K562 (cell line): ENCODE data around the gene KDM2B. TPM values are rescaled to one million over a fixed set of nuclear protein-coding genes. Genes with fewer than 3 reads are reported as not detected.

ENCODE experiments used
- ARNT ChIP-seq, 2 experiments: fragments of 450-650 bp; IDR thresholded peaks; 2 replicates each; pipeline ENCODE4 v1.6.1; 2016; ENCODE audit warnings: mild to moderate bottlenecking in 1 of 2
- BRCA1 ChIP-seq, 2 experiments: fragments of 450-650 bp in 1 of 2; sonication (generic) in 1 of 2; formaldehyde crosslinking in 1 of 2; IDR thresholded peaks; 2 replicates each; pipeline versions ENCODE4 v1.5.0 to v1.6.1; 2017 to 2020; ENCODE audit warnings: mild to moderate bottlenecking in 1 of 2, missing genetic modification reagents in 1 of 2
- ESRRB ChIP-seq: fragments of 250-450 bp; sonication (Bioruptor Pico); IDR thresholded peaks from 2 replicates; pipeline ENCODE4 v1.5.0; 2020; ENCODE audit warnings: mild to moderate bottlenecking, moderate library complexity, borderline replicate concordance
- GTF2B ChIP-seq: IDR thresholded peaks from 2 replicates; pipeline ENCODE4 v1.6.1; 2011; ENCODE audit not compliant: insufficient read length; ENCODE audit errors: extremely low read depth
- IRF9 ChIP-seq: fragments of 450-650 bp; IDR thresholded peaks from 2 replicates; pipeline ENCODE4 v1.6.1; 2016; ENCODE audit warnings: missing biosample characterization, missing genetic modification characterization
- MEF2A ChIP-seq: IDR thresholded peaks from 2 replicates; pipeline ENCODE4 v1.6.1; 2011; ENCODE audit warnings: low read depth, mild to moderate bottlenecking, low read length, moderate library complexity; ENCODE audit not compliant: control insufficient read depth
- MXI1 ChIP-seq: IDR thresholded peaks from 2 replicates; pipeline ENCODE4 v1.6.1; 2011; ENCODE audit warnings: low read depth, mild to moderate bottlenecking, improper control_type of control experiment, low read length
- NFE2 ChIP-seq: IDR thresholded peaks from 2 replicates; pipeline ENCODE4 v1.6.1; 2014; ENCODE audit warnings: antibody characterized with exemption, low read depth
- NFIX ChIP-seq: fragments of 250-450 bp; sonication (Bioruptor Pico); IDR thresholded peaks from 2 replicates; pipeline ENCODE4 v1.4.0; 2020; ENCODE audit warnings: low read depth, mild to moderate bottlenecking, moderate library complexity
- NR2F6 ChIP-seq: fragments of 450-650 bp; formaldehyde crosslinking; IDR thresholded peaks from 2 replicates; pipeline ENCODE4 v1.4.0; 2020; ENCODE audit warnings: mild to moderate bottlenecking
- POLR2AphosphoS2 ChIP-seq: IDR thresholded peaks from 2 replicates; pipeline ENCODE4 v1.6.1; 2012; ENCODE audit warnings: low read length, improper control_type of control experiment
- RB1 ChIP-seq: fragments of 450-650 bp; IDR thresholded peaks from 2 replicates; pipeline ENCODE4 v1.6.1; 2017; ENCODE audit warnings: low read depth, mild to moderate bottlenecking
- RFX5 ChIP-seq: IDR thresholded peaks from 2 replicates; pipeline ENCODE4 v1.6.1; 2011; ENCODE audit warnings: low read depth, mild to moderate bottlenecking, improper control_type of control experiment, low read length
- SIX5 ChIP-seq, 2 experiments: IDR thresholded peaks; 2 replicates each; pipeline ENCODE4 v1.6.1; 2011; ENCODE audit warnings: low read length in 2 of 2, borderline replicate concordance in 1 of 2, low read depth in 1 of 2, mild to moderate bottlenecking in 1 of 2, moderate library complexity in 1 of 2; ENCODE audit not compliant: insufficient read depth in 1 of 2
- ZBTB26 ChIP-seq: fragments of 450-650 bp; formaldehyde crosslinking; IDR thresholded peaks from 2 replicates; pipeline ENCODE4 v1.4.0; 2022; ENCODE audit warnings: missing genetic modification characterization
- ZBTB33 ChIP-seq: sonication (generic); formaldehyde crosslinking; IDR thresholded peaks from 2 replicates; pipeline ENCODE4 v1.8.1; 2023; ENCODE audit warnings: mild to moderate bottlenecking, missing genetic modification reagents
- ZNF140 ChIP-seq: fragments of 250-450 bp; sonication (Bioruptor Pico); IDR thresholded peaks from 2 replicates; pipeline ENCODE4 v1.8.0; 2021; ENCODE audit warnings: moderate library complexity, mild to moderate bottlenecking, inconsistent platforms
- polyA plus RNA-seq, 8 experiments: library from polyadenylated mRNA; depleted of rRNA in 4 of 8; stranded (reverse) in 5 of 8; unstranded in 3 of 8; fragments of >200 nt; fragmentation: Nextera tagmentation in 2 of 8; fragmentation: Illumina TruSeq in 1 of 8; extraction: Ambion mirVana in 2 of 8; extraction: Trizol in 1 of 8; gene quantifications; 2 replicates each; pipeline versions ENCODE4 v1.2.1 to v1.2.3, GENCODE V29; 2011 to 2014; ENCODE audit warnings: inconsistent platforms in 1 of 8, missing spikeins in 1 of 8
- total RNA-seq, 7 experiments: library from RNA; depleted of rRNA in 6 of 7; stranded (reverse); fragments of >200 nt in 6 of 7; fragmentation: Illumina TruSeq in 2 of 7; extraction: Trizol in 2 of 7; gene quantifications; 2 replicates each; pipeline versions ENCODE4 v1.2.1 to v1.2.3, GENCODE V29; 2011 to 2021; ENCODE audit warnings: low replicate concordance in 1 of 7

Gene KDM2B
- total and polyA plus RNA-seq, 9 of the 15 experiments (the other 6 are each of a cell fraction or from before 2014, with no cell fraction given): 7.4 to 50.5 (median 22.5) TPM

- TF ChIP-seq ZBTB26 (no peak), ZBTB33 (0 out of 2 replicates have a peak, but pooled peaks have one; percentile 23), ZNF140 (CRISPR knock-in tag) (no peak), GTF2B (no peak), NFE2 (no peak), RFX5 (no peak), POLR2AphosphoS2 (no peak), SIX5 (IDR thresholded peaks at IDR 0.05; ENCODE audit: borderline replicate concordance in 1 of 2, insufficient read depth in 1 of 2, low read depth in 1 of 2, low read length in 2 of 2) (no peak), ARNT (IDR thresholded peaks at IDR 0.05) (no peak), RB1 (no peak; the same call in 1 of the 2 replicates), BRCA1 (IDR thresholded peaks at IDR 0.05) (no peak), BRCA1 (CRISPR knock-in tag; IDR thresholded peaks at IDR 0.05) (no peak), MEF2A (no peak), NR2F6 (CRISPR knock-in tag) (no peak), MXI1 (no peak), NFIX (CRISPR knock-in tag) (no peak), IRF9 (tag) (no peak), ESRRB (no peak)
These were observed 180.3 kb downstream of the KDM2B start (continued) for GRCh38 chr12:121400332-121401139.
